ENCODE measurements around the gene ADGRL1.

Gene ADGRL1

GRCh38 chr19:14127929-14128509 is 78.0 kb downstream of the ADGRL1 start:
- DNase-seq = no peak
- no peak overlapping the region for H3K4me3 ChIP-seq (ENCODE audit: low read depth in 1 of 2, low read length in 2 of 2)
- peaks cover 71% of the 10 kb centered on the region for H3K36me3 ChIP-seq (ENCODE audit: insufficient read depth, low read length)
- H4K20me1 ChIP-seq (ENCODE audit: insufficient read depth, low read length) = peaks cover 40% of the 10 kb centered on the region
- H3K27me3 ChIP-seq (ENCODE audit: insufficient read depth, low read length, poor library complexity) = no peaks in the 10 kb centered on the region
- H3K4me1 ChIP-seq (ENCODE audit: insufficient read depth, low read length) = 0 out of 2 replicates have a peak, but pooled peaks cover 7% of the 10 kb centered on the region
- no peaks in the 10 kb centered on the region for H3K9me3 ChIP-seq (ENCODE audit: insufficient read depth, low read length, severe bottlenecking)
- no peak for ATAC-seq (ENCODE audit: insufficient read depth, low read depth)
- TF ChIP-seq EZH2 (IDR thresholded peaks at IDR 0.05; ENCODE audit: borderline replicate concordance, low read depth, low read length, severe bottlenecking) = no peak
- no peak for TF ChIP-seq CTCF (IDR thresholded peaks at IDR 0.05; ENCODE audit: borderline replicate concordance, extremely low read depth, low read length, poor library complexity, severe bottlenecking)
- peaks cover 61% of the 10 kb centered on the region for H3K79me2 ChIP-seq (ENCODE audit: insufficient read depth, low read length)
- H3K9ac ChIP-seq (ENCODE audit: low read depth, low read length) = no peak overlapping the region
- H3K27ac ChIP-seq (ENCODE audit: low read length) = no peak overlapping the region
- H3K4me2 ChIP-seq (ENCODE audit: insufficient read depth, low read length) = no peak overlapping the region
- no peak overlapping the region for H2AFZ ChIP-seq (ENCODE audit: low read depth, low read length)

GRCh38 chr19:14127176-14127575 is 78.8 kb downstream of the ADGRL1 start:
- Histone ChIP-seq H3K4me2 (ENCODE audit: insufficient read depth, low read length) (no peak overlapping the region), H3K4me1 (ENCODE audit: insufficient read depth, low read length) (0 out of 2 replicates have a peak, but pooled peaks cover 1% of the 10 kb centered on the region), H3K9ac (ENCODE audit: low read depth, low read length) (no peak overlapping the region), H4K20me1 (ENCODE audit: insufficient read depth, low read length) (peaks cover 37% of the 10 kb centered on the region), H3K27me3 (ENCODE audit: insufficient read depth, low read length, poor library complexity) (no peaks in the 10 kb centered on the region), H3K9me3 (ENCODE audit: insufficient read depth, low read length, severe bottlenecking) (no peaks in the 10 kb centered on the region), H2AFZ (ENCODE audit: low read depth, low read length) (no peak overlapping the region), H3K4me3 (ENCODE audit: low read depth in 1 of 2, low read length in 2 of 2) (no peak overlapping the region), H3K36me3 (ENCODE audit: insufficient read depth, low read length) (peaks cover 71% of the 10 kb centered on the region), H3K79me2 (ENCODE audit: insufficient read depth, low read length) (peaks cover 58% of the 10 kb centered on the region), H3K27ac (ENCODE audit: low read length) (no peak overlapping the region)
- no peak for ATAC-seq (ENCODE audit: insufficient read depth, low read depth)
- TF ChIP-seq CTCF (IDR thresholded peaks at IDR 0.05; ENCODE audit: borderline replicate concordance, extremely low read depth, low read length, poor library complexity, severe bottlenecking) = no peak
- TF ChIP-seq EZH2 (IDR thresholded peaks at IDR 0.05; ENCODE audit: borderline replicate concordance, low read depth, low read length, severe bottlenecking) = no peak
- DNase-seq = no peak

DNA sequence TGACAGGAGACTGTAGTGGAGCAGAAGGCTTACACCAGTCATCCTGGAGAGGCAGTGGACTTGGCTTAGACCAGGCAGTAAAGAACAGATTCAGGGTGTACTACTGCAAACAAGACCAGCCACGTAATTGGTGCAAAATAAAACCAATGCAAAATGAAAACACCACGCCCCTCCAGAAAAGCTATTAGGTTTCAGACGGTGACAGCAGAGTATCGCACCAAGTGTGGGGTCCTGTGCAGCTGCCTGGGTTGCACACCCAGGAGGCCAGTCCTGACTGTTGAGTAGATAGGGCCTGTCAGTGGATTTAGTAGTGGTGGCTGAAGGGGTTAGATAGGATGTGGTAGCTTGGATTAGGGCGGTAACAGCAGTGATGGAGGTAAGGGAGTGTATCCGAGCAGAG is 83.0 kb downstream of the ADGRL1 start:
- Histone ChIP-seq H2AFZ (ENCODE audit: low read depth, low read length) (no peak overlapping the region), H4K20me1 (ENCODE audit: insufficient read depth, low read length) (peaks cover 21% of the 10 kb centered on the region), H3K9ac (ENCODE audit: low read depth, low read length) (no peak overlapping the region), H3K79me2 (ENCODE audit: insufficient read depth, low read length) (peaks cover 26% of the 10 kb centered on the region), H3K27ac (ENCODE audit: low read length) (no peak overlapping the region), H3K36me3 (ENCODE audit: insufficient read depth, low read length) (peaks cover 78% of the 10 kb centered on the region), H3K9me3 (ENCODE audit: insufficient read depth, low read length, severe bottlenecking) (no peaks in the 10 kb centered on the region), H3K4me3 (ENCODE audit: low read depth in 1 of 2, low read length in 2 of 2) (no peak overlapping the region), H3K4me2 (ENCODE audit: insufficient read depth, low read length) (no peak overlapping the region), H3K27me3 (ENCODE audit: insufficient read depth, low read length, poor library complexity) (no peaks in the 10 kb centered on the region), H3K4me1 (ENCODE audit: insufficient read depth, low read length) (peaks cover 23% of the 10 kb centered on the region)
- no peak for ATAC-seq (ENCODE audit: insufficient read depth, low read depth)
- no peak for DNase-seq
- TF ChIP-seq CTCF (IDR thresholded peaks at IDR 0.05; ENCODE audit: borderline replicate concordance, extremely low read depth, low read length, poor library complexity, severe bottlenecking) = no peak
- no peak for TF ChIP-seq EZH2 (IDR thresholded peaks at IDR 0.05; ENCODE audit: borderline replicate concordance, low read depth, low read length, severe bottlenecking)

DNA sequence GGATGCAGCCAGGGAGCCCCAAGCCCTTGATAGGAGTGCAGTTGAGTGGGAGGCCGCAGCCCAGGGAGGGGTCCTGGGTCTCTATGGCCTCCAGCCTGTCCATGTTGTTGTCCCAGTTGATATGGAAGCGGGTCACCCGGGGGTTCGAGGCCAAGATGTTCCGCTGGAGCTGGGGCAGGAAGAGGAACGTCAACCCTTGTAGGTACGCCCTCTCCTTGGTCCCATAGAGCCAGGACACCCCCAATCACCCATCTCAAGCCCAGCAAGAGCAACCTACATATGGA is 85.5 kb downstream of the ADGRL1 start:
- no peak overlapping the region for H3K4me2 ChIP-seq (ENCODE audit: insufficient read depth, low read length)
- peaks cover 40% of the 10 kb centered on the region for H3K4me1 ChIP-seq (ENCODE audit: insufficient read depth, low read length)
- no peak overlapping the region for H3K9ac ChIP-seq (ENCODE audit: low read depth, low read length)
- no peaks in the 10 kb centered on the region for H3K9me3 ChIP-seq (ENCODE audit: insufficient read depth, low read length, severe bottlenecking)
- H3K27me3 ChIP-seq (ENCODE audit: insufficient read depth, low read length, poor library complexity) = no peaks in the 10 kb centered on the region
- H4K20me1 ChIP-seq (ENCODE audit: insufficient read depth, low read length) = peaks cover 24% of the 10 kb centered on the region; the same call in 1 of the 2 replicates
- H3K36me3 ChIP-seq (ENCODE audit: insufficient read depth, low read length) = peaks cover 56% of the 10 kb centered on the region
- peaks cover 30% of the 10 kb centered on the region for H3K79me2 ChIP-seq (ENCODE audit: insufficient read depth, low read length)
- H3K27ac ChIP-seq (ENCODE audit: low read length) = no peak overlapping the region
- DNase-seq = no peak
- no peak for TF ChIP-seq EZH2 (IDR thresholded peaks at IDR 0.05; ENCODE audit: borderline replicate concordance, low read depth, low read length, severe bottlenecking)
- no peak for TF ChIP-seq CTCF (IDR thresholded peaks at IDR 0.05; ENCODE audit: borderline replicate concordance, extremely low read depth, low read length, poor library complexity, severe bottlenecking)
- no peak overlapping the region for H2AFZ ChIP-seq (ENCODE audit: low read depth, low read length)
- no peak for ATAC-seq (ENCODE audit: insufficient read depth, low read depth)
- no peak overlapping the region for H3K4me3 ChIP-seq (ENCODE audit: low read depth in 1 of 2, low read length in 2 of 2)

All from DND-41 (cell line).